Raji (cell line): Measurements from ENCODE around the gene FRAS1.

ENCODE experiments used
- POLR2A ChIP-seq: IDR thresholded peaks from 2 replicates; pipeline ENCODE4 v1.6.1; 2011; ENCODE audit warnings: low read depth, low read length, control low read depth; ENCODE audit not compliant: insufficient read depth

The FRAS1 gene

DNA sequence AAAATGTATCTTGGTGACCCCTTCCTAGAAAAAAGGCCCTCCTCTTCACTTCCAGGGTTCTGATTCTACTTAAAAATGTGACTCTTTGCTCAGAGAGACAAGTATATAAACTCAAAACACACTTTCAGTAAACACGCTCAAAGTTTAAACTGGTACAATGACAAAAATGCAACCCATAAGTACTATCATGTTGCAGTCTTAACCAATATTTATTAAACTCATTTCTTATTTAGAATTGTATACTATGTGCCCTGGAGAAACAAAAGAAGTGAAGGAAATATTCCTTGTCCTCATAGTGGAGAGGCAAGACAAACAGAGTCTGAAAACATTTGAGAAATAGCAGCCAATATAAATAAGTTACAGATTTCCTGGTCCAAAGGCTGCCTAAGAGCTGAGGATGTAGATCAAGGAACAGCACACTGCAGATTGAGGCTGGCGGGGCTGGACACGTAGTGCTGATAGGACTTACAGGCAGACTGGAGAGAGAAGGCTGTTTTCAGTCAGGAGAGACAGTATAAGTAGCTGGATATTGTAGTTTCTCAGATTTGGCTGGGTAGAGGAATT is 455.3 kb downstream of the FRAS1 start:
- no peak for TF ChIP-seq POLR2A

DNA sequence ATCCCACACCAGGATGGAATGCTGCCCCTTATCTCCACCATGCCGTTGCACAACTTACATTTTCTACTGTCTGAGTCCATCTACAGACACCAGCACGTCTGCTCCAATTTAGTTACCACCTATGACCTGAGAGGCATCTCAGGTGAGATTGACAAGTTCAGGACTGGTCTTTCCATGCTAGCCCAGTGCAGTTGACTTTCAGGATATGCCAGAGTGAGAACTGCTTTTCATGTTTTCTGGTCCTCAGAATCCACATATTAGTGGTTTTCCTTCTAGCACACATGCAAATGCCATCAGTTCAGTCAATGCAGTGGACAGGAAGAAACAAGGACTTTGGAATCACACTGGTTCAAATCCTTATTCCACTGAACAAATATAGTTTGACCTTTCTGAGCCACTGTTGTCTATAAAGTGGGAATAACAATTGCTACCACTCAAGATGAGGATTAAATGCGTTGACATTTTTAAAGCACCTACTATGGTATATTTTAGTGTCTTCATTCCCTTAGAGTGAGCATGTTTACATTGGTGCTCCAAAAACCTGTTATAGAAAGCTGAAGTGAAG is 456.4 kb downstream of the FRAS1 start:
- no peak for TF ChIP-seq POLR2A

GRCh38 chr4:78517050-78517652 is 460.0 kb downstream of the FRAS1 start:
- no peak for TF ChIP-seq POLR2A

DNA sequence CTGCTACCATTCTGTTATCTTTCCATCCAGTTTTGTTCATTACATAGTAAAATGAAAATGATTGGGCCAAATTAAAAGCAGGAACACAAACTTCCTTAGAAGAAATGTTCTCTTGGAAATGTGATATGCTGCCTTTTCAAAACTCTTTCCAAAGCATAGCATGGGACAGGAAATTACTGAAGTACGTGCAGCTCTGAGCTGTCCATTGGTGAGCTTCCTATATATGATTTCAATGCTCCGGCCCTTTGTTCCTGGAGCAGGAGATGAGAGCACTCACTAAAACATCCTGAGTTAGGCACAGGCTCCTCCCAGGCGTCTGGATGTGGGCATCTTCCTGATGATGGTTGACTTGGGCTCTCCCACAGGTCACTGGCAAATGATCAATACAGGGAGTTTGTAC is 461.4 kb downstream of the FRAS1 start:
- no peak for TF ChIP-seq POLR2A

GRCh38 chr4:78519962-78520361 is 462.8 kb downstream of the FRAS1 start:
- no peak for TF ChIP-seq POLR2A

GRCh38 chr4:78520808-78521226 is 463.7 kb downstream of the FRAS1 start:
- no peak for TF ChIP-seq POLR2A

DNA sequence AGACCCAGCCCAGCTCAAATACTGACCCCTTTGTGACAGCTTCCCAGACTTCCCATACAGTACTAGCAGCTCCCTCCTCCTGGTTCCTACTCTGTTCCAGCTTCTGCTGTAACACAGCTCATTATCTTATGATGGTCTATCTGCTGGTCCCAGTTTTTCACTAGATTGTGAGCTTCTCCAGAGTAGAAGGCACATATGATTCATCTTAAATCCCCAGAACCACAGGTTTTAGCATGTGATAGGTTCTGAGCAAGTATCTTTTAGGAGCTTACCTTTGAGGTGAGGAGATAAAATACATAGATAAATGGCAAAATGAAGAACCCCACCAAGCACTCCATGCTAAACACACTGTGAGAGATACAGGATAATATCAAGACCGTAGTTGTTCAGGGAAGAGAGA is 466.9 kb downstream of the FRAS1 start:
- no peak for TF ChIP-seq POLR2A

- TF ChIP-seq POLR2A, result no peak
Measured at GRCh38 chr4:78525559-78525958, 468.4 kb downstream of the FRAS1 start.

GRCh38 chr4:78527103-78527502 is 470.0 kb downstream of the FRAS1 start:
- TF ChIP-seq POLR2A, result no peak

DNA sequence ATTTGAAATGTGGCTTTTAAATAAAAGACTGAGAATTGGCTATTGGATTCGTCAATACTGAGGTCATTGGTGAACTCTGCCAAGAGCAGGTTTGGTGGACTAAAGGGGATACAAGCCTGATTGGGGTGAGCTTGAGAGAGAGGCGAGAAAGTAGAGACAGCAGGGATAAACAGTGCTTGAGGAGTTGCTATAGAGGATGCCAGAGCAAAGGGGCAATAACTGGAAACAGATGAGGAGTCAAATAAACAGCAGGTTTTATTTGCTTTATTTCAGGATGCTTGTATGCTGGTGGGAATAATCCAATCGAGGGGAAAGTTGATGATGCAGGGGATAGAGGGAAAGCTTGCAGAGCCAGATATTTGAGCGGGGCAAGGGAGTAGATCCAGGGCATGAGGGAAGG is 470.4 kb downstream of the FRAS1 start:
- no peak for TF ChIP-seq POLR2A

GRCh38 chr4:78528327-78528726 is 471.2 kb downstream of the FRAS1 start:
- no peak for TF ChIP-seq POLR2A

- no peak for TF ChIP-seq POLR2A
Measured at GRCh38 chr4:78529569-78530209, 472.6 kb downstream of the FRAS1 start.

GRCh38 chr4:78532046-78532445 is 474.9 kb downstream of the FRAS1 start:
- no peak for TF ChIP-seq POLR2A

DNA sequence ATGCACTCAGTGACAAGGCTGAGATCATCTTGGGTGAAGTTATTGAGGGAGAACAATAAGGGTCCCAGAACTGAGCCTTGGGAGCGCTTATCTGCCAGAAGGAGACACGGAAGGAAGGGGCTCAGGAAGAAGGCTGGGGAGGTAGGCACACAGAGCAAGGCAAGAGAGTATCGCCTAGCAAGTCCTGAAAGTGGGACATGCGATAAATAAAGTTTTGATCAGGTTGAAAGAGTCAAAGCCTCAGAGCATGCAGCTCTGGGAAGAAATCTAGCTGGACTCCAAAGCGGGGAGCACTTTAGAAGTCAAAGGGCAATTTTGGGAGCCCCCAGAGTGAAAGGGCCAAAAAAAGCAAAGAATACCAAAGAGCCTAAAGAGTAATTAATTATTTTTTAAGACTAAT is 476.7 kb downstream of the FRAS1 start:
- no peak for TF ChIP-seq POLR2A

DNA sequence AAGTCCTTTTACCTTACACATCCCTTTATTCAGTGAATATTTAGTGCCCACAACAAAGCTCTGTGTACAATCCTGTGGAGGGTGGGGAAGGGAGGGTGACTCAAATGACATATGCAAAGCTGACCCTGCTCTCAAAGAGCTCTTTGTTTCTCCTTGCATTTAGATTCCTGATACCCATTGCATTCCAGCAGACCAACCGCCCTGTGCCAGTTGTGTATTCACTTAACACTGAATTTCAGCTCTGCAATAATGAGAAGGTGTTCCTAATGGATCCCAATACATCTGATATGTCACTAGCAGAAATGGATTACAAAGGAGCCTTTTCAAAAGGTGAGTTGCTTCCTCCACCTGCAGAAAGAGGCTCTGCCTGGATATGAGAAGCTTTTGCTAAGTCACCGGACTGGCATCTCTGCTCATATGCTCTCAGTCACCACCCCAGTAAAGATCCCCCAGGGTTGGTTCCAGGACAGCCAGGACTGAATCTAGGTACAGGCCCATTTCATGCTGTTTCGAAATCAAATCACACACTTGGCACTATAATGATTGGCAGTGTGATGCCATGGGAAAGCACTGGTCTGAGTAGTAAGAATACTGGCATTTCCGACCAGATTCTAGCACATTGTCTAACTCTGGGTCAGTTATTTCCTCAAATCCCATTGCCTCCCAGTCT is 477.3 kb downstream of the FRAS1 start:
- TF ChIP-seq POLR2A, result no peak

- no peak for TF ChIP-seq POLR2A
Measured at GRCh38 chr4:78542373-78542772, 485.2 kb downstream of the FRAS1 start.
